ENCODE measurements around the gene SHISA5.

Gene SHISA5

GRCh38 chr3:48456456-48456855, 47.5 kb downstream of the SHISA5 start:
- no peak for DNase-seq

- DNase-seq, result no peak
These were observed 52.7 kb downstream of the SHISA5 start for GRCh38 chr3:48451270-48451669.

- peak; percentile 87 to 91 for DNase-seq
These were observed 57.4 kb downstream of the SHISA5 start, which contains the start of gene ATRIP for GRCh38 chr3:48446425-48447193. Gene ATRIP, plus strand, starts transcription at chr3:48446737. Its CDS starts 109 bp downstream, at chr3:48446846.

- no peak for DNase-seq
These were observed 57.9 kb downstream of the SHISA5 start for GRCh38 chr3:48446043-48446424.

GRCh38 chr3:48445277-48445882, 58.6 kb downstream of the SHISA5 start:
- no peak for DNase-seq

- no peak for DNase-seq
These were observed 62.0 kb downstream of the SHISA5 start for GRCh38 chr3:48441940-48442339.

- peak in 1 of 2 donors; percentile 9 for DNase-seq
These were observed 63.4 kb downstream of the SHISA5 start for GRCh38 chr3:48440590-48440958.

- peak; percentile 97 to 98 for DNase-seq
These were observed 64.0 kb downstream of the SHISA5 start, which contains the start of the genes CCDC51 and TMA7 for GRCh38 chr3:48439820-48440589. Gene CCDC51, minus strand, starts transcription at chr3:48440119. Its CDS starts 4,991 bp downstream, at chr3:48435128. Gene TMA7, plus strand, starts transcription at chr3:48440257. Its CDS starts 40 bp downstream, at chr3:48440297.

GRCh38 chr3:48437812-48438211, 66.2 kb downstream of the SHISA5 start:
- no peak for DNase-seq

GRCh38 chr3:48436855-48437254, 67.1 kb downstream of the SHISA5 start:
- no peak for DNase-seq

- no peak for DNase-seq
These were observed 67.5 kb downstream of the SHISA5 start for GRCh38 chr3:48436477-48436787.

GRCh38 chr3:48435774-48436476, 68.0 kb downstream of the SHISA5 start:
- DNase-seq, result peak; percentile 81 to 87

GRCh38 chr3:48435223-48435595, 68.8 kb downstream of the SHISA5 start:
- no peak for DNase-seq

- DNase-seq, result no peak
These were observed 69.3 kb downstream of the SHISA5 start for GRCh38 chr3:48434591-48435222.

GRCh38 chr3:48433472-48434118, 70.4 kb downstream of the SHISA5 start:
- no peak for DNase-seq

GRCh38 chr3:48432411-48433371, 71.3 kb downstream of the SHISA5 start:
- no peak for DNase-seq

GRCh38 chr3:48431224-48432029, 72.5 kb downstream of the SHISA5 start:
- DNase-seq, result peak in 1 of 2 donors; percentile 13

- no peak for DNase-seq
These were observed 73.3 kb downstream of the SHISA5 start for GRCh38 chr3:48430708-48431101.

- DNase-seq, result no peak
These were observed 73.8 kb downstream of the SHISA5 start, which contains the start of gene PLXNB1 for GRCh38 chr3:48429960-48430707. Gene PLXNB1, minus strand, starts transcription at chr3:48430086. Its CDS starts 5,475 bp downstream, at chr3:48424611.
